Brain microvascular endothelial cell (primary cell): ENCODE data around the gene ECI1.

Source experiments
- DNase-seq: peaks from one replicate; pipeline ENCODE4 v3.0.0-alpha.2; 2020
- H3K27ac ChIP-seq: fragments of 250-450 bp; sonication (Bioruptor Pico); 2 replicates; pipeline ENCODE4 v1.5.1; 2020; ENCODE audit warnings: mild to moderate bottlenecking, moderate library complexity
- H3K27me3 ChIP-seq: fragments of 250-450 bp; sonication (Bioruptor Pico); replicated peaks from 2 replicates; pipeline ENCODE4 v1.5.1; 2020; ENCODE audit warnings: mild to moderate bottlenecking
- H3K36me3 ChIP-seq: fragments of 250-450 bp; sonication (Bioruptor Pico); replicated peaks from 2 replicates; pipeline ENCODE4 v1.5.1; 2020; ENCODE audit warnings: mild to moderate bottlenecking
- H3K4me3 ChIP-seq: 2 replicates; pipeline ENCODE4 v1.5.1; 2011; ENCODE audit warnings: low read depth, mild to moderate bottlenecking, control low read depth, low read length, moderate library complexity
- CTCF ChIP-seq: IDR thresholded peaks from 2 replicates; pipeline ENCODE4 v1.5.1; 2011; ENCODE audit warnings: low read depth, mild to moderate bottlenecking, moderate library complexity, low read length, control low read depth, inconsistent platforms; ENCODE audit errors: missing control alignments
- in situ Hi-C: cut with HindIII; loops from 2 replicates; pipeline ENCODE4 v1.10.0; 2017; ENCODE audit warnings: low sequenced_read_pairs, low pct_ligation_motif_present

ECI1 gene

GRCh38 chr16:2278272-2278608, 26.9 kb upstream of the ECI1 start:
- in situ Hi-C loops = no loop called here
- Histone ChIP-seq H3K36me3 (no peaks in the 10 kb centered on the region), H3K4me3 (no peak overlapping the region), H3K27me3 (no peaks in the 10 kb centered on the region), H3K27ac (no peak overlapping the region)
- no peak for DNase-seq
- TF ChIP-seq CTCF = peak; percentile 35

GRCh38 chr16:2277466-2278271, 26.3 kb upstream of the ECI1 start:
- Histone ChIP-seq H3K27me3 (no peaks in the 10 kb centered on the region), H3K4me3 (no peak overlapping the region), H3K36me3 (no peaks in the 10 kb centered on the region), H3K27ac (no peak overlapping the region)
- no peak for TF ChIP-seq CTCF
- no peak for DNase-seq
- in situ Hi-C loops = no loop called here

- DNase-seq = no peak
- Histone ChIP-seq H3K4me3 (no peak overlapping the region), H3K27ac (no peak overlapping the region), H3K36me3 (no peaks in the 10 kb centered on the region), H3K27me3 (no peaks in the 10 kb centered on the region)
- no peak for TF ChIP-seq CTCF
- in situ Hi-C loops = no loop called here
Observed at GRCh38 chr16:2276368-2277195, 25.2 kb upstream of the ECI1 start.

- in situ Hi-C loops = no loop called here
- TF ChIP-seq CTCF = no peak
- no peak overlapping the region for H3K27ac ChIP-seq
- no peaks in the 10 kb centered on the region for H3K36me3 ChIP-seq
- H3K4me3 ChIP-seq = no peak overlapping the region
- no peaks in the 10 kb centered on the region for H3K27me3 ChIP-seq
- DNase-seq = no peak
Observed at GRCh38 chr16:2275476-2276367, 24.3 kb upstream of the ECI1 start.

- in situ Hi-C loops = no loop called here
- DNase-seq = no peak
- no peaks in the 10 kb centered on the region for H3K36me3 ChIP-seq
Observed at GRCh38 chr16:2273931-2274330, 22.5 kb upstream of the ECI1 start.

More at GRCh38 chr16:2273931-2274330, 22.5 kb upstream of the ECI1 start:
- Histone ChIP-seq H3K27ac (no peak overlapping the region), H3K4me3 (no peak overlapping the region), H3K27me3 (no peaks in the 10 kb centered on the region)
- no peak for TF ChIP-seq CTCF
